Endothelial cell (in vitro differentiated cells): Measurements from ENCODE around the gene SBF2. TPM values are rescaled to one million over a fixed set of nuclear protein-coding genes. Genes with fewer than 3 reads are reported as not detected.

Experiments used
- DNase-seq: peaks from one replicate; pipeline ENCODE4 v3.0.0; 2021; ENCODE audit warnings: low spot score
- H3K27ac Mint-ChIP-seq: one replicate; pipeline ENCODE4 v1.8.0; 2021; ENCODE audit warnings: mixed read lengths, inconsistent platforms; ENCODE audit not compliant: unreplicated experiment
- H3K27me3 Mint-ChIP-seq: one replicate; pipeline ENCODE4 v1.8.0; 2021; ENCODE audit warnings: mild to moderate bottlenecking, moderate library complexity, mixed read lengths, inconsistent platforms; ENCODE audit not compliant: unreplicated experiment
- H3K36me3 Mint-ChIP-seq: one replicate; pipeline ENCODE4 v1.8.0; 2021; ENCODE audit warnings: mild to moderate bottlenecking, low read depth, mixed read lengths, inconsistent platforms; ENCODE audit not compliant: unreplicated experiment
- H3K4me1 Mint-ChIP-seq: one replicate; pipeline ENCODE4 v1.8.0; 2021; ENCODE audit warnings: mild to moderate bottlenecking, mixed read lengths, inconsistent platforms; ENCODE audit not compliant: unreplicated experiment
- H3K4me3 Mint-ChIP-seq: one replicate; pipeline ENCODE4 v1.8.0; 2021; ENCODE audit warnings: mild to moderate bottlenecking, mixed read lengths, inconsistent platforms; ENCODE audit not compliant: unreplicated experiment
- H3K9me3 Mint-ChIP-seq: one replicate; pipeline ENCODE4 v1.8.0; 2021; ENCODE audit warnings: mixed read lengths, inconsistent platforms; ENCODE audit not compliant: unreplicated experiment
- total RNA-seq: library from RNA; stranded (reverse); fragmentation: NEBNext Ultra II Directional; extraction: Animal tissue kit (Norgen Biotek cat#: 25700); gene quantifications from one replicate; pipeline ENCODE4 v1.2.1, GENCODE V29; 2021; ENCODE audit not compliant: unreplicated experiment
- TF ChIP-seq, protein P1 (sequence below): fragments of 200-600 bp; sonication (generic); IDR thresholded peaks from one replicate; pipeline ENCODE4 v1.5.0; 2021; ENCODE audit warnings: antibody characterized with exemption; ENCODE audit not compliant: unreplicated experiment

SBF2 gene
- total RNA-seq, 1 donor from 2014 or later: 40.8 TPM

DNA sequence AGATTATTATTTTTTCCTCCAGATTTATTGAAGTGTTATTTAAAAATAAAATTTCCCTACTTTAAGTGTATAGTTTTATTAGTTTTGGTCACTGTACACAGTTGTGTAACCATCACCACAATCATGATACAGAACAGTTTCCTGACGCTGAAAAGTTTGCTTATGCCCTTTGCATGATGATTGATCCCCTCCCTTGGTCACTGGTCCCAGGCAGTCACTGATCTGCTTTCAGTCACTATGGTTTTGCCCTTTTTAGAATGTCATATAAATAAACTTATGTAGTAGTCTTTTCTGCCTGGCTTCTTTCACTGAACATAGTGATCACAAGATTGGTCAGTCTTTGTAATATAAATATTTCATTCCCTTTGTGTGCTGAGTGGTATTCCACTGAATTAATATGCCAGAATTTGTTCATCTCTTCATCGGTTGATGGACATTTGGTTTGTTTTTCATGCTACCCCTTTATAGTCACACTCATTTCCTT, 489.6 kb downstream of the SBF2 start:
- no peak overlapping the region for H3K27ac Mint-ChIP-seq
- DNase-seq: no peak
- H3K9me3 Mint-ChIP-seq: no peaks in the 10 kb centered on the region
- peaks cover 20% of the 10 kb centered on the region for H3K36me3 Mint-ChIP-seq
- H3K4me3 Mint-ChIP-seq: no peak overlapping the region
- TF ChIP-seq, protein P1, sequence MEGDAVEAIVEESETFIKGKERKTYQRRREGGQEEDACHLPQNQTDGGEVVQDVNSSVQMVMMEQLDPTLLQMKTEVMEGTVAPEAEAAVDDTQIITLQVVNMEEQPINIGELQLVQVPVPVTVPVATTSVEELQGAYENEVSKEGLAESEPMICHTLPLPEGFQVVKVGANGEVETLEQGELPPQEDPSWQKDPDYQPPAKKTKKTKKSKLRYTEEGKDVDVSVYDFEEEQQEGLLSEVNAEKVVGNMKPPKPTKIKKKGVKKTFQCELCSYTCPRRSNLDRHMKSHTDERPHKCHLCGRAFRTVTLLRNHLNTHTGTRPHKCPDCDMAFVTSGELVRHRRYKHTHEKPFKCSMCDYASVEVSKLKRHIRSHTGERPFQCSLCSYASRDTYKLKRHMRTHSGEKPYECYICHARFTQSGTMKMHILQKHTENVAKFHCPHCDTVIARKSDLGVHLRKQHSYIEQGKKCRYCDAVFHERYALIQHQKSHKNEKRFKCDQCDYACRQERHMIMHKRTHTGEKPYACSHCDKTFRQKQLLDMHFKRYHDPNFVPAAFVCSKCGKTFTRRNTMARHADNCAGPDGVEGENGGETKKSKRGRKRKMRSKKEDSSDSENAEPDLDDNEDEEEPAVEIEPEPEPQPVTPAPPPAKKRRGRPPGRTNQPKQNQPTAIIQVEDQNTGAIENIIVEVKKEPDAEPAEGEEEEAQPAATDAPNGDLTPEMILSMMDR: no peak
- H3K27me3 Mint-ChIP-seq: no peaks in the 10 kb centered on the region
- H3K4me1 Mint-ChIP-seq: peaks cover 11% of the 10 kb centered on the region

DNA sequence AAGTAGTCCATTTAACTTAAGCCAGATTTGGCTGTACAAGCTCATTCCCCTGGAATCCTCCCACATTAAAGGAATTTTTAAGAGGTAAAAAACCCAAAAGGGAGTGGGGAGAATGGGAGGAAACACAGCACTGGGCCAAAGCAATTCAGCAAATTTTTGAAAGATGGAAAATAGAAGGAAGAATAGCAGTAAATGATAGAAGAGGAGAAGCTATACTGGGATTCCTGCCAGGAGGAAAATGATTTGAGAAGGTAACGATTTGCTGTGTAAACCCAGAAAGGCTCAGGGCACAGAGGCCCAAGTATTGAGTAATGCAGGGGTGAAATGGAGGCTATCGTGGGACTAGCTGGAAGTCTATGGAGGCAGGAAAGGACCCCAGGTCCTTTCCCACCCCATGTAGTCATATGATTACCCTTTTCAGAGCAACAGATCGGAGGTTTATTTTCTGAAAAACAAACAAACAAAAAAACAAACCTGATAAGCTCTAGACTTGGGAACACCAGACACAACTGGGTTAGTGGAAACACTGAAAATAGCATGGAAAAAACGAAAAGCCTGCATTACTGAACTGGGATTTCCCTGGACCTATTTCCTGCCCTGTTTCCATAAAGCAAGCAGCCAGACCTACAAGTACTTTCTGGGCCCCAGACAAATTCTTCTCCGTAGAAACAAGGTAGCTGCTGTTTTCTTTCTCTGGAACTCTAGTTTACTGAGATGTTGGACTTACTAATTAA, 490.2 kb downstream of the SBF2 start:
- peak overlapping the region; percentile 54 for H3K27ac Mint-ChIP-seq
- peaks cover 11% of the 10 kb centered on the region for H3K4me1 Mint-ChIP-seq
- TF ChIP-seq, protein P1: no peak
- no peaks in the 10 kb centered on the region for H3K9me3 Mint-ChIP-seq
- H3K36me3 Mint-ChIP-seq: peaks cover 23% of the 10 kb centered on the region
- no peak overlapping the region for H3K4me3 Mint-ChIP-seq
- DNase-seq: no peak
- H3K27me3 Mint-ChIP-seq: no peaks in the 10 kb centered on the region

DNA sequence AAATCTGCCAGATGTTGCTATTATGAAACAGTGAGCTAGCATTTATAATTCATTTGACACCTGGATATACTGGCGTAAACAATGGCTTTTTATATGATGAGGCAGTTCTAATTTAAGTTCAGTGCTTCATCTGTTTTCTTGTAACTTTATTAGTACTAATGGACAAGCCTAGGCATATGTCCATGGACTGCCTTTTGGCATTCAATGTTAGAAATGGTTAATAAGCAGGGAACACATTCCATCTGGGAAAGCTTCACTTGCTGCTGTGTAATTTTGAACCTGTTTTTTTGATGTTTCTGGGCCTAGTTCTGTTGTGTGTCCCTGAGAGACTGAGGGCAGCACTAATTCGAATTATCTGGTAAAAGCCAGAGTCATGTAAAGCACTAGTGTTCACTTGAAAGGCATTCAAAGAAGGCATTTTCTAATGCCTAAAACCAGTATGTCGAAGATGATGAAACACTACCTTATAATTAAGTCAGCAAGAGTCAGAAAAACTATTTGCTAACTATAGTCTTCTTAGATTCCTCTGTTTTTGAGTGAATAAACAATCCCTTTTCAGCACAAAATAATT, 491.6 kb downstream of the SBF2 start:
- H3K9me3 Mint-ChIP-seq: no peaks in the 10 kb centered on the region
- H3K36me3 Mint-ChIP-seq: peaks cover 17% of the 10 kb centered on the region
- peaks cover 11% of the 10 kb centered on the region for H3K4me1 Mint-ChIP-seq
- DNase-seq: no peak
- TF ChIP-seq, protein P1: no peak
- no peaks in the 10 kb centered on the region for H3K27me3 Mint-ChIP-seq
- H3K27ac Mint-ChIP-seq: no peak overlapping the region
- no peak overlapping the region for H3K4me3 Mint-ChIP-seq

DNA sequence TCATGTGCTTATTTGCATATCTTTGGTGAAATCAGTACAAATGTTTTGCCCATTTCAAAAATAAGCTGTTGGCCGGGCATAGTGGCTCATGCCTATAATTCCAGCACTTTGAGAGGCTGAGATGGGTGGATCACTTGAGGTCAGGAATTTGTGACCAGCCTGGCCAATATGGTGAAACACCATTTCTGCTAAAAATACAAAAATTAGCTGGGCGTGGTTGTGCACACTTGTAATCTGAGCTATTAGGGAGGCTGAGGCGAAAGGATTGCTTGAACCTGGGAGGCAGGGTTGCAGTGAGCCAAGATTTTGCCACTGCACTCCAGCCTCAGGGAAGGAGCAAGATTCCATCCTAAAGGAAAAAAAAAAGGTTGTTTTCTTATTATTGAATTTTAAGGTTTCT, 494.1 kb downstream of the SBF2 start:
- no peak for DNase-seq
- Mint-ChIP-seq H3K27me3 (no peaks in the 10 kb centered on the region), H3K36me3 (peaks cover 6% of the 10 kb centered on the region), H3K9me3 (no peaks in the 10 kb centered on the region), H3K27ac (no peak overlapping the region), H3K4me1 (peaks cover 11% of the 10 kb centered on the region), H3K4me3 (no peak overlapping the region)
- TF ChIP-seq, protein P1: no peak

DNA sequence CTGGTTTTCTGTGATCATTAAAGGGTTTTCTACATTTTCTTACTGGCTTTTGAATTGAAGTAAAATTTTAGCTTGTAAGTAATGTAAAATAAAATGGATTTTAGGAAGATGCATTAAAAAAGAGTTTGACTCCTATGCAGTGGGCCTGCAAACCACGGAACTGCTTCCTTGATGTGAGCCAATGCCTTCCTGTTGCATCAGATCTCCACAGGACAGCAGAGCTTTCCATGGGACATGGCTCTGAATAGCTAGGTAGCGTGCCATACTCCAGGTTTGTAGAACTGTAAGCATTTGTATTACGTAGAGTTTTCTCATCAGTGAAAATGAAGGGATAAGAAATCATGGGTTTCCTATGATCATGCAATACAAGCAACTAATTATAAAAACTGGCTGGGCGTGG, 496.7 kb downstream of the SBF2 start:
- no peak for DNase-seq
- TF ChIP-seq, protein P1: no peak
- no peaks in the 10 kb centered on the region for H3K4me1 Mint-ChIP-seq
- H3K9me3 Mint-ChIP-seq: no peaks in the 10 kb centered on the region
- H3K27me3 Mint-ChIP-seq: no peaks in the 10 kb centered on the region
- H3K4me3 Mint-ChIP-seq: no peak overlapping the region
- peaks cover 6% of the 10 kb centered on the region for H3K36me3 Mint-ChIP-seq
- H3K27ac Mint-ChIP-seq: no peak overlapping the region
